ENCODE measurements around the gene SMIM36. TPM values are rescaled to one million over a fixed set of nuclear protein-coding genes. Genes with fewer than 3 reads are reported as not detected.

The SMIM36 gene
- polyA plus RNA-seq, 3 donors, result not detected

DNA sequence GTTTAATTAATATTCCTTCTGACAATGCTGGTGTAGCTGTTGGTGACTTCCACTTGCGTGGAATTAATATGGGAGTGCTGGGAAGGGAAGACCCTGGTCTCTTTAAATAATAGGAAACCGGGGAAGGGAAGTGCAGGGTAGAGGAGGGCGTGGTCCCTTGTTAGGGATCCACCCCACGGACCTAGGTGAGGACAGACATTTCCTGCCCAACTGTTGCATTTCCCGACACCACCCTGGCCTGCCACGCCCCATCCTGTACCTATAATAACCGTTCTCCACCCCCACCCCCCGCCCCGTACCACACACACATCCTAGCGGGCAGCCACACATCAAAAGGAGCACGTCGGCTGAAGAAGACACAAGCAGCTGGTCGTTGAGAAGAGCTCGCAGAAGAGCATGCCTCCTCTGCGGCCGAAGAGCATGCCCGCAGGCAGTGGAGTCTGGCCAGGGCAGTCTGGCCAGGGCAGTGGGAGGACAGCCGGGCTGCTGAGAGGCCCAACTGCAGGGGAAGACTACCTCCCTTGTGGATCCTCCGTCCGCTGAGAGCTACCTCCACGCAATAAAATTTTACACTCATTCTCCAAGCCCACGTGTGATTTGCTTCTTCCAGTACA is 52.9 kb downstream of the SMIM36 start:
- Histone ChIP-seq H3K9ac (ENCODE audit: insufficient read depth, low read length, poor library complexity, severe bottlenecking) (no peak overlapping the region), H2AFZ (ENCODE audit: insufficient read depth, low read depth, low read length, poor library complexity, severe bottlenecking) (no peak overlapping the region), H3K4me2 (replicated peaks; ENCODE audit: extremely low read depth, low read length, poor library complexity, severe bottlenecking) (no peak overlapping the region), H3K4me3 (replicated peaks in 1 of 3; ENCODE audit: low read depth in 2 of 3, low read length in 3 of 3) (no peak overlapping the region), H3K27ac (ENCODE audit: low read depth in 1 of 2, low read length in 2 of 2) (no peak overlapping the region), H4K20me1 (ENCODE audit: insufficient read depth, low read length) (no peaks in the 10 kb centered on the region), H3K4me1 (ENCODE audit: control insufficient read depth in 1 of 2, insufficient read depth in 2 of 2, low read length in 2 of 2) (no peaks in the 10 kb centered on the region), H3K27me3 (ENCODE audit: control insufficient read depth in 2 of 2, insufficient read depth in 2 of 2, low read length in 2 of 2) (no peaks in the 10 kb centered on the region), H3K9me3 (replicated peaks in 1 of 2; ENCODE audit: control insufficient read depth in 1 of 2, insufficient read depth in 1 of 2, low read length in 2 of 2) (no peaks in the 10 kb centered on the region), H3K36me3 (replicated peaks in 1 of 2; ENCODE audit: control insufficient read depth in 1 of 2, insufficient read depth in 2 of 2, low read length in 2 of 2) (no peaks in the 10 kb centered on the region), H3K79me2 (ENCODE audit: insufficient read depth, low read length) (no peaks in the 10 kb centered on the region)
- Mint-ChIP-seq H3K4me3 (no peak overlapping the region), H3K27ac (no peak overlapping the region), H3K9me3 (peaks cover 0 to 4% (median 3%) of the 10 kb centered on the region in 7 donors), H3K36me3 (no peaks in the 10 kb centered on the region), H3K4me1 (peaks cover 5% of the 10 kb centered on the region), H3K27me3 (ENCODE audit: low read depth in 3 of 3) (peaks cover 0 to 10% (median 5%) of the 10 kb centered on the region in 3 donors)
- intact Hi-C loops (cut with micrococcal nuclease), result no loop called here
- WGBS (ENCODE audit: insufficient coverage), result 61% methylated on average over 10 of the region's 22 CpGs
- TF ChIP-seq, protein P1, sequence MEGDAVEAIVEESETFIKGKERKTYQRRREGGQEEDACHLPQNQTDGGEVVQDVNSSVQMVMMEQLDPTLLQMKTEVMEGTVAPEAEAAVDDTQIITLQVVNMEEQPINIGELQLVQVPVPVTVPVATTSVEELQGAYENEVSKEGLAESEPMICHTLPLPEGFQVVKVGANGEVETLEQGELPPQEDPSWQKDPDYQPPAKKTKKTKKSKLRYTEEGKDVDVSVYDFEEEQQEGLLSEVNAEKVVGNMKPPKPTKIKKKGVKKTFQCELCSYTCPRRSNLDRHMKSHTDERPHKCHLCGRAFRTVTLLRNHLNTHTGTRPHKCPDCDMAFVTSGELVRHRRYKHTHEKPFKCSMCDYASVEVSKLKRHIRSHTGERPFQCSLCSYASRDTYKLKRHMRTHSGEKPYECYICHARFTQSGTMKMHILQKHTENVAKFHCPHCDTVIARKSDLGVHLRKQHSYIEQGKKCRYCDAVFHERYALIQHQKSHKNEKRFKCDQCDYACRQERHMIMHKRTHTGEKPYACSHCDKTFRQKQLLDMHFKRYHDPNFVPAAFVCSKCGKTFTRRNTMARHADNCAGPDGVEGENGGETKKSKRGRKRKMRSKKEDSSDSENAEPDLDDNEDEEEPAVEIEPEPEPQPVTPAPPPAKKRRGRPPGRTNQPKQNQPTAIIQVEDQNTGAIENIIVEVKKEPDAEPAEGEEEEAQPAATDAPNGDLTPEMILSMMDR (IDR thresholded peaks at IDR 0.05), result no peak
- no peak for DNase-seq

DNA sequence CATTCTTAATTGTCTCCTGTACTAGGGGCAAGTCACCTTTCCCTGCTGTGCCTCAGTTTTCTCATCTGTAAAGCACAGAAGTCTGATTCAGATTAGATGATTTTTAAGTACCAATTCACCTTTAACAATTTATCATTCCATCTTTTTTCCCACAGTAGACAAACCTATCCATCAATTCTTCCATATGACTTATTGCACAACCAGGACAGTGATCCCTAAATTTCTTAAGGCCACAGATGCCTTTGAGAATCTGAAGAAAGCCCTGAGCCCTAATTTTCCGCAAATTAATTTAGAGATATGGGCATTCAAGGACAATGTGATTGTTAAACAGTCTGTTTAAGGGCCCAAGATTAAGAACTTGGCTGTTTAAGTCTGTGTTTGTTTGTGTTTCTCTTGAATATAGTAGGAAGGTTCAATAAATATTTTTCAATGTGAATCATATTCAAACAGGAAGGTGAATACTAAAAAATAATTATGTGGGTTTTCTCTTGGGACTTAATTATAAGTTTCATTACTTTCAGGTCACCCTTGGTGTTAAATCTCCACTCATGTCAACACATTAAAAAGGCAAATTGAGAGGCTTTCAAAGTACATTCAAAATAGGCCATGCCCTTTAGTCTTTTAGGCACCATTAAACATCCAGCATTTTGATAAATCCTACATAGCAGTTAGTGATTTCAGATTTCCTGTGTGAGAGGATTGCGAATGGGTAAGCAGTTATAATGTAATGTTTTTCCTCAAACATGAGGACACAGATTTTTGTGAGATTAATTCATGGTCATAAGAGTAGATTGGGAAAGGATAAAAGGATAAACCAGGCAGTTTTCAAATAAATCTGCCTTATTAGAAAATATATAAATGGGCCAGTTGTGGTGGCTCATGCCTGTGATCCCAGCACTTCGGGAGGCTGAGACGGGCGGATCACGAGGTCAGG is 54.7 kb downstream of the SMIM36 start:
- Histone ChIP-seq H3K4me2 (replicated peaks; ENCODE audit: extremely low read depth, low read length, poor library complexity, severe bottlenecking) (no peak overlapping the region), H3K27me3 (ENCODE audit: control insufficient read depth in 2 of 2, insufficient read depth in 2 of 2, low read length in 2 of 2) (no peaks in the 10 kb centered on the region), H3K36me3 (replicated peaks in 1 of 2; ENCODE audit: control insufficient read depth in 1 of 2, insufficient read depth in 2 of 2, low read length in 2 of 2) (no peaks in the 10 kb centered on the region), H3K9ac (ENCODE audit: insufficient read depth, low read length, poor library complexity, severe bottlenecking) (no peak overlapping the region), H3K9me3 (replicated peaks in 1 of 2; ENCODE audit: control insufficient read depth in 1 of 2, insufficient read depth in 1 of 2, low read length in 2 of 2) (no peaks in the 10 kb centered on the region), H3K4me3 (replicated peaks in 1 of 3; ENCODE audit: low read depth in 2 of 3, low read length in 3 of 3) (no peak overlapping the region), H3K4me1 (ENCODE audit: control insufficient read depth in 1 of 2, insufficient read depth in 2 of 2, low read length in 2 of 2) (no peaks in the 10 kb centered on the region), H3K27ac (ENCODE audit: low read depth in 1 of 2, low read length in 2 of 2) (no peak overlapping the region), H4K20me1 (ENCODE audit: insufficient read depth, low read length) (no peaks in the 10 kb centered on the region), H2AFZ (ENCODE audit: insufficient read depth, low read depth, low read length, poor library complexity, severe bottlenecking) (no peak overlapping the region), H3K79me2 (ENCODE audit: insufficient read depth, low read length) (no peaks in the 10 kb centered on the region)
- no CpG with 5 or more reads among the region's 6 CpGs for WGBS (ENCODE audit: insufficient coverage)
- DNase-seq, result no peak
- intact Hi-C loops (cut with micrococcal nuclease), result no loop called here
- Mint-ChIP-seq H3K4me3 (no peak overlapping the region), H3K4me1 (peaks cover 13% of the 10 kb centered on the region), H3K27ac (no peak overlapping the region), H3K36me3 (no peaks in the 10 kb centered on the region), H3K27me3 (ENCODE audit: low read depth in 3 of 3) (peaks cover 0 to 10% (median 5%) of the 10 kb centered on the region in 3 donors), H3K9me3 (peaks cover 0 to 6% (median 3%) of the 10 kb centered on the region in 7 donors)
- TF ChIP-seq, protein P1 (IDR thresholded peaks at IDR 0.05), result no peak
